Limb (tissue), 2 donors: ENCODE measurements around the gene MBP.

Experiments
- DNase-seq, 2 donors: peaks; one replicate each; pipeline ENCODE4 v3.0.0-alpha.2; 2016; ENCODE audit errors: extremely low spot score in 2 of 2

The MBP gene

GRCh38 chr18:77151033-77151771 is 18.6 kb upstream of the MBP start:
- no peak for DNase-seq

GRCh38 chr18:77150588-77150987 is 18.0 kb upstream of the MBP start:
- DNase-seq: no peak

GRCh38 chr18:77148289-77148688 is 15.7 kb upstream of the MBP start:
- DNase-seq: no peak

GRCh38 chr18:77147418-77147852 is 14.9 kb upstream of the MBP start:
- DNase-seq: no peak

- DNase-seq: no peak
Measured at GRCh38 chr18:77146249-77147080, 13.9 kb upstream of the MBP start.

- no peak for DNase-seq
Measured at GRCh38 chr18:77145364-77145901, 12.8 kb upstream of the MBP start.

- DNase-seq: no peak
Measured at GRCh38 chr18:77144451-77145118, 12.0 kb upstream of the MBP start.

- no peak for DNase-seq
Measured at GRCh38 chr18:77144046-77144445, 11.5 kb upstream of the MBP start.

GRCh38 chr18:77143196-77143595 is 10.6 kb upstream of the MBP start:
- no peak for DNase-seq

GRCh38 chr18:77141401-77142118 is 9.0 kb upstream of the MBP start:
- no peak for DNase-seq

- DNase-seq: no peak
Measured at GRCh38 chr18:77140439-77141109, 8.0 kb upstream of the MBP start.

- DNase-seq: no peak
Measured at GRCh38 chr18:77140030-77140429, 7.4 kb upstream of the MBP start.

- DNase-seq: no peak
Measured at GRCh38 chr18:77139619-77140018, 7.0 kb upstream of the MBP start.

- DNase-seq: no peak
Measured at GRCh38 chr18:77138270-77138669, 5.7 kb upstream of the MBP start.

GRCh38 chr18:77137851-77138250 is 5.3 kb upstream of the MBP start:
- no peak for DNase-seq

GRCh38 chr18:77136871-77137665 is 4.5 kb upstream of the MBP start:
- DNase-seq: no peak

- DNase-seq: no peak
Measured at GRCh38 chr18:77136076-77136718, 3.6 kb upstream of the MBP start.

GRCh38 chr18:77135339-77136075 is 2.9 kb upstream of the MBP start:
- DNase-seq: no peak

GRCh38 chr18:77134611-77135010 is 2.0 kb upstream of the MBP start:
- no peak for DNase-seq
